Lung (tissue), 12 donors: Measurements from ENCODE around the gene RPL18. TPM values are rescaled to one million over a fixed set of nuclear protein-coding genes. Genes with fewer than 3 reads are reported as not detected.

Source experiments
- ATAC-seq: fragments of 200-7000 bp; cut with Tn5 transposase; one replicate; pipeline ENCODE4 v1.9.1; 2020; ENCODE audit warnings: moderate number of reproducible peaks; ENCODE audit not compliant: insufficient read depth, low FRiP score
- DNase-seq, 3 donors: peaks; one replicate each; pipeline ENCODE4 v3.0.0-alpha.2; 2013 to 2017
- H3K27ac ChIP-seq, 2 donors: one replicate each; pipeline ENCODE4 v1.5.1; 2013; ENCODE audit warnings: mild to moderate bottlenecking in 2 of 2, moderate library complexity in 2 of 2, control low read depth in 1 of 2, inconsistent platforms in 1 of 2, low read depth in 1 of 2, low read length in 1 of 2
- H3K27me3 ChIP-seq, 3 donors: one replicate each; pipeline ENCODE4 v1.5.1; 2013; ENCODE audit warnings: low read length in 2 of 3; ENCODE audit not compliant: control insufficient read depth in 3 of 3, insufficient read depth in 3 of 3
- H3K36me3 ChIP-seq, 4 donors: one replicate each; pipeline ENCODE4 v1.5.1; 2013; ENCODE audit warnings: low read length in 4 of 4, mild to moderate bottlenecking in 1 of 4, moderate library complexity in 1 of 4; ENCODE audit not compliant: control insufficient read depth in 4 of 4, insufficient read depth in 4 of 4
- H3K4me1 ChIP-seq, 5 donors: one replicate each; pipeline ENCODE4 v1.5.1; 2013; ENCODE audit warnings: low read length in 5 of 5, mild to moderate bottlenecking in 2 of 5, moderate library complexity in 1 of 5; ENCODE audit not compliant: control insufficient read depth in 5 of 5, insufficient read depth in 5 of 5
- H3K4me3 ChIP-seq: one replicate; pipeline ENCODE4 v1.5.1; 2013; ENCODE audit warnings: mild to moderate bottlenecking, control low read depth, moderate library complexity
- H3K9ac ChIP-seq, 2 donors: one replicate each; pipeline ENCODE4 v1.5.1; 2013; ENCODE audit warnings: low read length in 2 of 2, control low read depth in 1 of 2; ENCODE audit not compliant: insufficient read depth in 1 of 2
- H3K9me3 ChIP-seq, 4 donors: one replicate each; pipeline ENCODE4 v1.5.1; 2013; ENCODE audit warnings: low read length in 3 of 4, mild to moderate bottlenecking in 1 of 4, moderate library complexity in 1 of 4; ENCODE audit not compliant: control insufficient read depth in 4 of 4, insufficient read depth in 3 of 4
- WGBS, 2 donors: extraction: QIAGEN DNeasy Blood & Tissue Kit; methylation state at CpG; one replicate each; pipeline ENCODE4 v1.1.7; 2013; 5-methylcytosine and 5-hydroxymethylcytosine counted together
- polyA plus RNA-seq, 2 donors: library from polyadenylated mRNA; stranded (reverse); fragments of 200-250 nt; gene quantifications; one replicate each; pipeline ENCODE4 v1.2.1, GENCODE V29; 2013
- total RNA-seq, 2 donors: library from RNA; depleted of rRNA in 1 of 2; stranded (reverse); fragments of >200 nt in 1 of 2; gene quantifications; one replicate each; pipeline ENCODE4 v1.2.1, GENCODE V29; 2014 to 2021
- TF ChIP-seq, protein P1 (sequence below): IDR thresholded peaks from 2 replicates; pipeline ENCODE4 v1.5.1; 2012; ENCODE audit warnings: mild to moderate bottlenecking; ENCODE audit errors: control extremely low read depth, extremely low read depth
- donor health status: control.
- donor health status: control.
- donor health status: Bipolar disorder and iron deficiency.
- donor health status: healthy.
- donor health status: DM: yes; HTN: yes; CAD: no.

RPL18 gene
- total and polyA plus RNA-seq, 4 donors: 1,019 to 3,542 (median 1,407) TPM

GRCh38 chr19:48650974-48651682 lies 32.1 kb upstream of the RPL18 start:
- H3K9ac ChIP-seq: no peak overlapping the region
- no peak overlapping the region for H3K27ac ChIP-seq
- DNase-seq (no peak), ATAC-seq (no peak)
- no peaks in the 10 kb centered on the region for H3K36me3 ChIP-seq
- H3K4me1 ChIP-seq: peaks cover 0 to 9% (median 0%) of the 10 kb centered on the region in 5 donors
- TF ChIP-seq, protein P1, sequence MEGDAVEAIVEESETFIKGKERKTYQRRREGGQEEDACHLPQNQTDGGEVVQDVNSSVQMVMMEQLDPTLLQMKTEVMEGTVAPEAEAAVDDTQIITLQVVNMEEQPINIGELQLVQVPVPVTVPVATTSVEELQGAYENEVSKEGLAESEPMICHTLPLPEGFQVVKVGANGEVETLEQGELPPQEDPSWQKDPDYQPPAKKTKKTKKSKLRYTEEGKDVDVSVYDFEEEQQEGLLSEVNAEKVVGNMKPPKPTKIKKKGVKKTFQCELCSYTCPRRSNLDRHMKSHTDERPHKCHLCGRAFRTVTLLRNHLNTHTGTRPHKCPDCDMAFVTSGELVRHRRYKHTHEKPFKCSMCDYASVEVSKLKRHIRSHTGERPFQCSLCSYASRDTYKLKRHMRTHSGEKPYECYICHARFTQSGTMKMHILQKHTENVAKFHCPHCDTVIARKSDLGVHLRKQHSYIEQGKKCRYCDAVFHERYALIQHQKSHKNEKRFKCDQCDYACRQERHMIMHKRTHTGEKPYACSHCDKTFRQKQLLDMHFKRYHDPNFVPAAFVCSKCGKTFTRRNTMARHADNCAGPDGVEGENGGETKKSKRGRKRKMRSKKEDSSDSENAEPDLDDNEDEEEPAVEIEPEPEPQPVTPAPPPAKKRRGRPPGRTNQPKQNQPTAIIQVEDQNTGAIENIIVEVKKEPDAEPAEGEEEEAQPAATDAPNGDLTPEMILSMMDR: no peak
- no peak overlapping the region for H3K4me3 ChIP-seq
- WGBS, 2 donors: 92 to 96% methylated on average over 12 of the region's 12 CpGs
- H3K27me3 ChIP-seq: no peaks in the 10 kb centered on the region
- no peaks in the 10 kb centered on the region for H3K9me3 ChIP-seq

DNA sequence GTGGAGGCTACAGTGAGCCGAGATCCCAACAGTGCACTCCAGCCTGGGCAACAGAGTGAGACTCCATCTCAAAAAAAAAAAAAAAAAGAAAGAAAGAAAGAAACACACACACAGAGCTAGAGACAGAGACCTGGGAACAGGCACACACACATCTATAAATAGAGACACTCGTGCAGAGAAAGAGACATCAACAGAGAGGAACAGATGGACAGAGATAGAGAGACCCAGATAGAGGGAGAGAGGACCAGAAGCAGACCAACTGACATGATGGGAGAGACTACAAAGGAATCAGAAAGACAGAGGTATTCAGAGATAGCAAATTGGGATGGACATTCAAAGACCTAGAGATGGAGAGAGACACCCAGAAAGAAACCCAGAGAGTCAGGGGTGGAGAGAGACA lies 29.2 kb upstream of the RPL18 start:
- DNase-seq: no peak
- Histone ChIP-seq H3K9ac (no peak overlapping the region), H3K9me3 (no peaks in the 10 kb centered on the region), H3K36me3 (no peaks in the 10 kb centered on the region), H3K27me3 (no peaks in the 10 kb centered on the region), H3K4me3 (no peak overlapping the region), H3K27ac (no peak overlapping the region), H3K4me1 (peaks cover 0 to 20% (median 0%) of the 10 kb centered on the region in 5 donors)
- TF ChIP-seq, protein P1: no peak
- WGBS, 2 donors: 84% methylated on average over 2 of the region's 2 CpGs
- ATAC-seq: no peak

GRCh38 chr19:48646722-48647216 lies 27.8 kb upstream of the RPL18 start:
- H3K4me3 ChIP-seq: no peak overlapping the region
- TF ChIP-seq, protein P1: no peak
- no peak overlapping the region for H3K27ac ChIP-seq
- no peaks in the 10 kb centered on the region for H3K9me3 ChIP-seq
- WGBS, 2 donors: 14 to 25% methylated on average over 4 to 8 of the region's 10 CpGs
- H3K27me3 ChIP-seq: no peaks in the 10 kb centered on the region
- peaks cover 0 to 20% (median 0%) of the 10 kb centered on the region in 5 donors for H3K4me1 ChIP-seq
- H3K36me3 ChIP-seq: no peaks in the 10 kb centered on the region
- DNase-seq: peak in 1 of 3 donors; percentile 6
- no peak overlapping the region for H3K9ac ChIP-seq
- ATAC-seq: no peak
